Measurements from ENCODE around the gene NCAM1.

NCAM1 gene

DNA sequence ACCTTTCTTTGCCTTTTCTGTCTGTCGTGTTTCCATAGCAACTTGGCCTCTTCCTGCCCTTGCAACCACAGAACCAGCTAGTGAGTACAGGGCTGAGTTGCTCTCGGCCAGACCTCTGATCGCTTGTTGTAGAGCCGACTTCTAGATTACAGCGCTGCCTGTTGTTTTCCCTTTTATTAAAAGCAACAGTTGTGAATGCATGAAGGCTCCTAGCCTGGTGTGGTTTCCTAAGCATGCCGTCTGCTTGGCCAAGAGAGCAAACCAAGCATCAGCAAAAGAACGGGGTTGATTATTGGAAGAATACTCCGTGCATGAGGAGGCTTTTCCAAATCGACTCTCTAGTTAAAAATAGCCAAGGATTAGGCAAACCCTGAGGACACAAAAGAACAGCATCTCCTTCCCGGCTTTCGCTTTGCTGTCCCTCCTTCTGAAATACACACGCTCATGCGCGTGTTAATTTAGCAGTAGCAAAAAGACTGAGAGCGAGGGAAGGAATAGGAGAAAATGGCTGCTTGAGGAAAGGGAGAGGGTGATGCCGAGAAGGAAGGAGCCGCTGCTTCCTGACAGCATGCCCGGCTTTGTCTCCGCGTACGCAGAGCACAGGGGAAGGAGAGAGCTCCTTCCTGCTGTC is 281.7 kb downstream of the NCAM1 start:
- TF ChIP-seq, protein P1, sequence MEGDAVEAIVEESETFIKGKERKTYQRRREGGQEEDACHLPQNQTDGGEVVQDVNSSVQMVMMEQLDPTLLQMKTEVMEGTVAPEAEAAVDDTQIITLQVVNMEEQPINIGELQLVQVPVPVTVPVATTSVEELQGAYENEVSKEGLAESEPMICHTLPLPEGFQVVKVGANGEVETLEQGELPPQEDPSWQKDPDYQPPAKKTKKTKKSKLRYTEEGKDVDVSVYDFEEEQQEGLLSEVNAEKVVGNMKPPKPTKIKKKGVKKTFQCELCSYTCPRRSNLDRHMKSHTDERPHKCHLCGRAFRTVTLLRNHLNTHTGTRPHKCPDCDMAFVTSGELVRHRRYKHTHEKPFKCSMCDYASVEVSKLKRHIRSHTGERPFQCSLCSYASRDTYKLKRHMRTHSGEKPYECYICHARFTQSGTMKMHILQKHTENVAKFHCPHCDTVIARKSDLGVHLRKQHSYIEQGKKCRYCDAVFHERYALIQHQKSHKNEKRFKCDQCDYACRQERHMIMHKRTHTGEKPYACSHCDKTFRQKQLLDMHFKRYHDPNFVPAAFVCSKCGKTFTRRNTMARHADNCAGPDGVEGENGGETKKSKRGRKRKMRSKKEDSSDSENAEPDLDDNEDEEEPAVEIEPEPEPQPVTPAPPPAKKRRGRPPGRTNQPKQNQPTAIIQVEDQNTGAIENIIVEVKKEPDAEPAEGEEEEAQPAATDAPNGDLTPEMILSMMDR (IDR thresholded peaks at IDR 0.05; ENCODE audit: low read depth, low read length): no peak
- DNase-seq (ENCODE audit: extremely low read depth, low read depth): peak; percentile 43

DNA sequence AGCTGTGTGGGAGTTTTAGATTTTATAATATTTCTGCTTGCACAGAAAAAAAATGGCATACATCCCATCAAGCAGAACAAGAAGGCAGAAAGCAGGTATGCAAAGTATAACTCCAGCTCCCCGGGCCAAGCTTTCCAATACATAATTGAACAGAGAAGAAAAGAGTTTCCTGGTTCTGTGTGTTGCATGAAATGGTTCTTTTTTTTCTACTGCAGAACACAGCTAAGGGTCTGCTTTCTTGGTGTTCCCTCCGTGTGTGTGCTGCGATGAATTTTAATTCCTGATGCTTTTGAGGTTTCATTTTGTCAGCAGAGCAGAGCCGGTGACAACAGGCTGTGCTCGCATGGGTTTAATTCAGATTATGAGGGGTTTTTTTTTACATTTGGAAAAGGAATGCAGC is 282.5 kb downstream of the NCAM1 start:
- no peak for DNase-seq (ENCODE audit: extremely low read depth, low read depth)
- TF ChIP-seq, protein P1 (IDR thresholded peaks at IDR 0.05; ENCODE audit: low read depth, low read length): no peak

DNA sequence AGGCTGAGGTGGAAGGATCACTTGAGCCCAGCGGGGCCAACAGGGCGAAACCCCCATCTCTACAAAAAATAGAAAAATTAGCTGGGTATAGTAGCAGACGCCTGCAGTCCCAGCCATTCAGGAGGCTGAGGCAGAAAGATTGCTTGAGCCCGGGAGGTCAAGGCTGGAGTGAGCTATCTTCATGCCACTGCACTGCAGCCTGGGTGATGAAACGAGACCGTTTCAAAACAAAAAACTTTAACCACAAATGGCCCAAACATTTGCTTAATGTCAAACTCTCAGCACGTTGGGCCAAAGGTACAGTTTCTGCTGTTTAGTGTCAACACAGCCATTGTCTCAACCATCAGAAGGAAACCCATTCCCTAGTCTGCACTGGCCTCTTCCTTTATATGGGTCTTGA is 284.0 kb downstream of the NCAM1 start:
- TF ChIP-seq, protein P1 (IDR thresholded peaks at IDR 0.05; ENCODE audit: low read depth, low read length): no peak
- DNase-seq (ENCODE audit: extremely low read depth, low read depth): no peak

DNA sequence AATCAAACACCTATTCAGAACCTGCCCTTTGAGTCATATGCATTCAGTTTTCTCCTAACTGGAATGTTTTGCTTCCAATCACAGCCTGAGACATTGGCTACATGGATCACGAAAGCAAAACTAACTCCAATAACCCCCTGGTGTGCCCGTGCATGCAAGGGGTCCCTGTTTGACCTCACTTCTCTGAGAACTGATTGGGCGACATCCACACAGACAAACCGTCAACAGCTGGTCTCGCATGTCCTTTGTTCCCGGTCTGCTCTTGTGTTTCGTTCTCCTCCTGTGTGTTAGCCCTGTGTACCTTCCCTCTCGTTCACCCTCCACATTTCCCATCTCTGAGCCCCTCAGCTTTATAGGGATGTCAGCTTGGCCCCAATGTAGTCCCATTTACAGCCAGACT is 286.0 kb downstream of the NCAM1 start:
- no peak for DNase-seq (ENCODE audit: extremely low read depth, low read depth)
- TF ChIP-seq, protein P1 (IDR thresholded peaks at IDR 0.05; ENCODE audit: low read depth, low read length): no peak

DNA sequence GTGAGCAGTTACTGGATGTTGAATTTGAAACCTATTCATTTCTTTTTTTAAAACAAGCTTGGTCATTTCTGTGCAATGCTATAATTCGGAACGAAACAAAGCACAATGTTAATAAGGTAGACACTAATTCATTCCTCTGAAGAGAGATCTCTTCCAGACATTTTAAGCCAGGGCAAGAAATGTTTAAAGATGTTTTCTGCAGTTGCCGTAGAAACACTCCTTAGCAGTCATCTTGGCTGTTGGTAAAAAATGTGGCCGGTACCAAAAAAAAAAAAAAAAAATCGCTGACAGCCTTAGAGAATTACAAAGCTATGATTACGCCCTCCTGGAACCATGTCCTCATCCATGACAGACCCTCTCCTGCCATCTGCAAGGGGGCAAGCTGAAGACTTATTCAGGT is 286.7 kb downstream of the NCAM1 start:
- no peak for DNase-seq (ENCODE audit: extremely low read depth, low read depth)
- TF ChIP-seq, protein P1 (IDR thresholded peaks at IDR 0.05; ENCODE audit: low read depth, low read length): no peak

DNA sequence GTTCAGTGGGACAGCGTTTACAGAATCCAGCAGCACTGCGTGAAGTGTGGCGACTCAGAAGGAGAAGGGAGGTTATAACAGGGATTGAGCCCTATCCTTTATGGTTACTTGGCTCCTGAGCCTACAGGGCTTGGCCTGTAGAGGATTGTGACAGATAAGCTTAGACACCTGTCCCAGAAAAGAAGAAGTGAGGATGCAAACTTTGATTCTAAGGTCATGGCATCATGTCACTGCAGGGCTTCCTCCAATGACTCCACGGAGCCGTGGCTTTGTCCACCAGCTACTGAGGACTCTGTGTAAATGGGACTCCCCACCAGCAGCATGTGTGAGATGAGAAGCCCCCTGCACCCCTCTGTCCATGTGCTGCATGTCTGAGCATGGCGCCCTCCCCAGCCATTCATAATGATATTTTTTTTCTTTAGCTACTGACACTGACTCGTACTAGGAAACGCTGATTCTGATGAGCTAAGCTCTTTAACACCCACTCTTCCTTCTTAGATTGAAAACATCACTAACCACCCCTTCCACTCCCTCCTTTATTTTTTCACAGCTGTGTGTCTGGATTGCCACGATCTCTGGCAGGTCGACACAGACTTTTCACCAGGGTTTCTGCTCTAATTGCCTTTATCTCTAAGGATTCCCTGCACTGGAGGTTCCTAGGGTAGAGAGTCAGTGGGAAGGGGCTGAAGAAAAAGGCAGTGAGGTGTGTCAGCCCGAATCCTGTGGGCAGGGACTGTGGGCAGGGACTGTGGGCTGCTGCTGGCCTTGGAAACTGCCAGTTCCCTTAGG is 287.7 kb downstream of the NCAM1 start:
- no peak for DNase-seq (ENCODE audit: extremely low read depth, low read depth)
- TF ChIP-seq, protein P1 (IDR thresholded peaks at IDR 0.05; ENCODE audit: low read depth, low read length): no peak

DNA sequence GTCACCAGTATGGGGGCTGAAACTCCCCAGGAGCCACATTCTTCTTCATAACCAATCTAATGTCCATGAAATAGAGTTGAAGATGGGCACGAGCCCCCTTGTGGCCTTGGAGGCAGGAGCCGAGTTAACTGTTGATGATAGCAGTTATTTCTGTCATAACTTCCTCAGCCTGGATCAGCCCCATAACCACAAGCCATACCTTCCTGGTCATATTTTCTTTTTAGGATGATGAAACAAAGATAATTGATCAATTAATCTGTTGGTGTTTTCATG is 288.2 kb downstream of the NCAM1 start:
- TF ChIP-seq, protein P1 (IDR thresholded peaks at IDR 0.05; ENCODE audit: low read depth, low read length): peak; percentile 45
- DNase-seq (ENCODE audit: extremely low read depth, low read depth): no peak
